Measurements from ENCODE around the gene CCKAR. TPM values are rescaled to one million over a fixed set of nuclear protein-coding genes. Genes with fewer than 3 reads are reported as not detected.

The CCKAR gene
- total RNA-seq, 2 donors from 2014 or later, result not detected

DNA sequence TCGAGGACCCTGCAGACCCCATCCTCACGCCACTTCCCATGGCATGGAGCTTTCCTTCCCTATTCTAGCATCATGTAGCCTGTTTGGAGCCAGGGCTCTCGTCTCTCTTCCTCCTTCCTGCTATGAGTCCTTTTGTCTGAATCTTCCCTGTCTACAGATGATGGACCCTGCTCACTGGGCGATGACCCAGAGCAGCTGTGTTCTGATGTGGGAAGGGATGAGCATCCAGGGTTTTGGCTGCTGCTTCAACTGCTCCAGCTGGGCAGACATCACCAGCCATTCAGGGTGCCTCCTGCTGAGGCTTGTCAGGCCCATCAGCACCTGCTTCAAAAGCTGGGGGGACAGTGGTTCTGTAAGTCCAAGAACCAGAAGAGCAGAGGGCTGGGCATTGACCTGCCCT lies 3.2 kb upstream of the CCKAR start:
- Histone ChIP-seq H3K36me3 (no peaks in the 10 kb centered on the region), H3K4me3 (no peak overlapping the region), H3K9me3 (no peaks in the 10 kb centered on the region), H3K27ac (no peak overlapping the region), H3K27me3 (replicated peaks; ENCODE audit: insufficient read depth) (no peaks in the 10 kb centered on the region), H3K4me1 (replicated peaks) (no peaks in the 10 kb centered on the region)
- DNase-seq (ENCODE audit: low spot score), result no peak
- WGBS, result 86% methylated on average over 4 of the region's 4 CpGs
- TF ChIP-seq CTCF (IDR thresholded peaks at IDR 0.05) (no peak), POLR2AphosphoS5 (IDR thresholded peaks at IDR 0.05) (no peak), POLR2A (IDR thresholded peaks at IDR 0.05) (no peak)
- intact Hi-C loops (cut with DNase I), result no loop called here

- H3K9me3 ChIP-seq, result no peaks in the 10 kb centered on the region
- DNase-seq (ENCODE audit: low spot score), result no peak
- TF ChIP-seq POLR2AphosphoS5 (IDR thresholded peaks at IDR 0.05), result no peak
- TF ChIP-seq POLR2A (IDR thresholded peaks at IDR 0.05), result no peak
- no peak for TF ChIP-seq CTCF (IDR thresholded peaks at IDR 0.05)
- H3K27ac ChIP-seq, result no peak overlapping the region
- H3K4me3 ChIP-seq, result no peak overlapping the region
- intact Hi-C loops (cut with DNase I), result no loop called here
- H3K27me3 ChIP-seq (replicated peaks; ENCODE audit: insufficient read depth), result no peaks in the 10 kb centered on the region
- no peaks in the 10 kb centered on the region for H3K4me1 ChIP-seq (replicated peaks)
- no peaks in the 10 kb centered on the region for H3K36me3 ChIP-seq
- 49% methylated on average over 7 of the region's 7 CpGs for WGBS
These were observed 1.3 kb upstream of the CCKAR start for GRCh38 chr4:26491449-26492170.

GRCh38 chr4:26490960-26491284 lies 638 bp upstream of the CCKAR start:
- Histone ChIP-seq H3K4me1 (replicated peaks) (no peaks in the 10 kb centered on the region), H3K9me3 (no peaks in the 10 kb centered on the region), H3K36me3 (no peaks in the 10 kb centered on the region), H3K4me3 (no peak overlapping the region), H3K27ac (no peak overlapping the region), H3K27me3 (replicated peaks; ENCODE audit: insufficient read depth) (no peaks in the 10 kb centered on the region)
- 90% methylated on average over 4 of the region's 4 CpGs for WGBS
- DNase-seq (ENCODE audit: low spot score), result no peak
- no peak for TF ChIP-seq CTCF (IDR thresholded peaks at IDR 0.05)
- no peak for TF ChIP-seq POLR2A (IDR thresholded peaks at IDR 0.05)
- no peak for TF ChIP-seq POLR2AphosphoS5 (IDR thresholded peaks at IDR 0.05)
- intact Hi-C loops (cut with DNase I), result no loop called here

DNA sequence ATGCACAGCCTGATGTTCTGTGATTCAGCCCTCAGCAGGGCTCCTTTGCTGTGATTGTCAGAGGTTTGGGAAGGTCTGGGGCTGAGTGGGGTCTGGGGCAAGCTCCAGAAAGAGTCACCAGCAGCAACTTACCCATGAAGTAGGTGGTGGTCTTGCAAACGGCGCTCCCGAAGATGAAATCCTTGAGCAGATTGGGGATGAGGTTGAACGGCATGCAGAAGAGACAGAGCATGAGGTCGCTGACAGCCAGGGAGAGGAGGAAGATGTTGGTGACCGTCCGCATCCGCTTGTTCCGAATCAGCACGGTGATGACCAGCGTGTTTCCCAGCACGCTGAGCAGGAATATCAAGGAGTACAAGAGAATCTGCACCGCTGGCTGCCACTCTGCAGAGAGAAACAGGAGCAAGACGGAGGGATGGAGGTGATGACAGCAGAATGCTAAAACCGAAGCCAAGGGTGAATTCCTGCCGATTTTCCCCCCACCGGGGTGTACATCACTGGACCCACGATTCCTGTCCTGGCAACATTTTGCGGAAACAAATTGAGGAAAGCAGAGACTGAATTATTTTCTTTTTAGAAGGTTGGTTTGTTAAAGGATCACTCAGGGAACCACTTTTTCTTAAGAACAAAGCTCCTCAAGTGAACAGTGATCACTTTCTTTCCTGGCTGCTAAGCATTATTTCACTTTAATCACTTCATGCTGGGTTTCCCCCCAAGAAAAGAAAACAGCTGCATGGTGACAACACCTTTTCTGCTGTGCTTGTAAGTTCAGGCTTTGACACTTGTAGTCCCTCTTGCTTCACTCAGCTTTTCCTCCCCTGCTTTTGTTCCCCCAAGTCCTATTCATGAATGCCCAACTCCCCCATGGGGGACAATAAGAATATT lies 941 bp downstream of the CCKAR start:
- Histone ChIP-seq H3K27me3 (replicated peaks; ENCODE audit: insufficient read depth) (no peaks in the 10 kb centered on the region), H3K4me3 (no peak overlapping the region), H3K9me3 (no peaks in the 10 kb centered on the region), H3K4me1 (replicated peaks) (no peaks in the 10 kb centered on the region), H3K27ac (no peak overlapping the region), H3K36me3 (no peaks in the 10 kb centered on the region)
- DNase-seq (ENCODE audit: low spot score), result no peak
- intact Hi-C loops (cut with DNase I), result loop anchor here (10.0 kb wide), 1 partner anchor 85 kb away; no protein-coding TSS in a partner anchor
- TF ChIP-seq CTCF (IDR thresholded peaks at IDR 0.05) (no peak), POLR2AphosphoS5 (IDR thresholded peaks at IDR 0.05) (no peak), POLR2A (IDR thresholded peaks at IDR 0.05) (no peak)
- 86% methylated on average over 19 of the region's 19 CpGs for WGBS

Data from prostate gland (tissue), 2 donors.